ENCODE results near the gene DOC2B. TPM values are rescaled to one million over a fixed set of nuclear protein-coding genes. Genes with fewer than 3 reads are reported as not detected.

Gene DOC2B
- total RNA-seq, 2 donors from 2014 or later: 1.4 to 2.6 TPM

GRCh38 chr17:158379-158778 lies 23.1 kb downstream of the DOC2B start:
- Mint-ChIP-seq H3K27ac (no peak overlapping the region), H3K27me3 (ENCODE audit: insufficient read depth) (peaks cover 2% of the 10 kb centered on the region), H3K4me1 (no peaks in the 10 kb centered on the region), H3K36me3 (ENCODE audit: low read depth) (no peaks in the 10 kb centered on the region), H3K4me3 (no peak overlapping the region), H3K9me3 (no peaks in the 10 kb centered on the region)
- Histone ChIP-seq H3K36me3 (ENCODE audit: control insufficient read depth, insufficient read depth, low read length) (no peaks in the 10 kb centered on the region), H3K4me1 (ENCODE audit: control insufficient read depth, insufficient read depth, low read length) (no peaks in the 10 kb centered on the region), H3K9me3 (ENCODE audit: control insufficient read depth, low read length) (no peaks in the 10 kb centered on the region), H3K27me3 (ENCODE audit: control insufficient read depth, insufficient read depth, low read length, poor library complexity, severe bottlenecking) (no peaks in the 10 kb centered on the region), H3K4me3 (ENCODE audit: low read length) (no peak overlapping the region), H3K27ac (ENCODE audit: low read depth, low read length) (no peak overlapping the region), H3K9ac (ENCODE audit: extremely low read depth, low read length, poor library complexity, severe bottlenecking) (no peak overlapping the region)
- no peak for TF ChIP-seq CTCF (conservative IDR thresholded peaks at IDR 0.05)
- 95 to 96% methylated on average over 4 to 7 of the region's 7 CpGs for WGBS, 2 experiments (ENCODE audit: insufficient coverage in 1 of 2, insufficient read length in 1 of 2)
- no peak for DNase-seq

- Histone ChIP-seq H3K4me1 (ENCODE audit: control insufficient read depth, insufficient read depth, low read length) (no peaks in the 10 kb centered on the region), H3K36me3 (ENCODE audit: control insufficient read depth, insufficient read depth, low read length) (no peaks in the 10 kb centered on the region), H3K4me3 (ENCODE audit: low read length) (no peak overlapping the region), H3K27me3 (ENCODE audit: control insufficient read depth, insufficient read depth, low read length, poor library complexity, severe bottlenecking) (no peaks in the 10 kb centered on the region), H3K9me3 (ENCODE audit: control insufficient read depth, low read length) (no peaks in the 10 kb centered on the region), H3K9ac (ENCODE audit: extremely low read depth, low read length, poor library complexity, severe bottlenecking) (no peak overlapping the region), H3K27ac (ENCODE audit: low read depth, low read length) (no peak overlapping the region)
- no peaks in the 10 kb centered on the region for H3K36me3 Mint-ChIP-seq (ENCODE audit: low read depth)
- no peak overlapping the region for H3K27ac Mint-ChIP-seq
- H3K4me1 Mint-ChIP-seq: no peaks in the 10 kb centered on the region
- H3K9me3 Mint-ChIP-seq: no peaks in the 10 kb centered on the region
- DNase-seq: no peak
- no peak overlapping the region for H3K4me3 Mint-ChIP-seq
- 81 to 88% methylated on average over 3 to 4 of the region's 4 CpGs for WGBS, 2 experiments (ENCODE audit: insufficient coverage in 1 of 2, insufficient read length in 1 of 2)
- peaks cover 2% of the 10 kb centered on the region for H3K27me3 Mint-ChIP-seq (ENCODE audit: insufficient read depth)
- no peak for TF ChIP-seq CTCF (conservative IDR thresholded peaks at IDR 0.05)
Measured at GRCh38 chr17:157901-158300, 23.5 kb downstream of the DOC2B start.

GRCh38 chr17:156946-157345 lies 24.5 kb downstream of the DOC2B start:
- Histone ChIP-seq H3K9me3 (ENCODE audit: control insufficient read depth, low read length) (no peaks in the 10 kb centered on the region), H3K4me1 (ENCODE audit: control insufficient read depth, insufficient read depth, low read length) (no peaks in the 10 kb centered on the region), H3K36me3 (ENCODE audit: control insufficient read depth, insufficient read depth, low read length) (no peaks in the 10 kb centered on the region), H3K27me3 (ENCODE audit: control insufficient read depth, insufficient read depth, low read length, poor library complexity, severe bottlenecking) (no peaks in the 10 kb centered on the region), H3K27ac (ENCODE audit: low read depth, low read length) (no peak overlapping the region), H3K9ac (ENCODE audit: extremely low read depth, low read length, poor library complexity, severe bottlenecking) (no peak overlapping the region), H3K4me3 (ENCODE audit: low read length) (no peak overlapping the region)
- Mint-ChIP-seq H3K9me3 (no peaks in the 10 kb centered on the region), H3K27ac (no peak overlapping the region), H3K36me3 (ENCODE audit: low read depth) (no peaks in the 10 kb centered on the region), H3K4me3 (no peak overlapping the region), H3K27me3 (ENCODE audit: insufficient read depth) (peaks cover 2% of the 10 kb centered on the region), H3K4me1 (no peaks in the 10 kb centered on the region)
- 94 to 100% methylated on average over 7 to 19 of the region's 19 CpGs for WGBS, 2 experiments (ENCODE audit: insufficient coverage in 1 of 2, insufficient read length in 1 of 2)
- DNase-seq: no peak
- no peak for TF ChIP-seq CTCF (conservative IDR thresholded peaks at IDR 0.05)

Data from endodermal cell (in vitro differentiated cells).